Upper lobe of left lung (tissue), 4 donors: Measurements from ENCODE around the gene FKBP8.

Experiments
- CTCF ChIP-seq, 6 experiments: fragments of 450-650 bp in 4 of 6; fragments of 200-600 bp in 2 of 6; sonication (generic) in 2 of 6; IDR thresholded peaks; one replicate each; pipeline ENCODE4 v1.5.1; 2016 to 2019; ENCODE audit warnings: antibody characterized with exemption in 6 of 6
- EP300 ChIP-seq, 4 donors: sonication (generic); formaldehyde crosslinking; IDR thresholded peaks; one replicate each; pipeline ENCODE4 v1.5.1; 2017; ENCODE audit warnings: antibody characterized with exemption in 4 of 4, control low read depth in 2 of 4
- POLR2A ChIP-seq, 4 donors: fragments of 450-650 bp; IDR thresholded peaks; one replicate each; pipeline ENCODE4 v1.5.1; 2016 to 2017; ENCODE audit warnings: antibody characterized with exemption in 4 of 4, mild to moderate bottlenecking in 2 of 4
- POLR2AphosphoS5 ChIP-seq, 2 donors: sonication (generic); formaldehyde crosslinking; IDR thresholded peaks; one replicate each; pipeline ENCODE4 v1.5.1; 2017; ENCODE audit warnings: antibody characterized with exemption in 2 of 2

GRCh38 chr19:18502638-18503294, 40.6 kb downstream of the FKBP8 start:
- TF ChIP-seq CTCF (IDR thresholded peaks at IDR 0.05), result no peak
- no peak for TF ChIP-seq POLR2A (IDR thresholded peaks at IDR 0.05)
- TF ChIP-seq EP300 (IDR thresholded peaks at IDR 0.05), result no peak
- no peak for TF ChIP-seq POLR2AphosphoS5 (IDR thresholded peaks at IDR 0.05)
